GM13977 (cell line): ENCODE data around the gene MESP1.

ENCODE experiments used
- DNase-seq: peaks from one replicate; pipeline ENCODE4 v3.0.0; 2012; ENCODE audit warnings: low spot score
- CTCF ChIP-seq: IDR thresholded peaks from 2 replicates; pipeline ENCODE4 v1.5.1; 2012; ENCODE audit warnings: mild to moderate bottlenecking, control low read depth; ENCODE audit not compliant: insufficient read depth; ENCODE audit errors: extremely low read depth, missing control alignments
- in situ Hi-C: fragments of 300-500 bp; cut with MboI; formaldehyde crosslinking; loops from one replicate; pipeline ENCODE4 v1.12.0; 2022; ENCODE audit warnings: low sequenced_read_pairs, low pct_unique_long_range_greater_than_20kb, mixed read lengths, inconsistent platforms; ENCODE audit not compliant: unreplicated experiment

MESP1 gene

GRCh38 chr15:89758981-89759380 lies 7.9 kb upstream of the MESP1 start:
- in situ Hi-C loops: loop anchor here (10.0 kb wide), 1 partner anchor 316 kb away; no protein-coding TSS in a partner anchor
- TF ChIP-seq CTCF: no peak
- no peak for DNase-seq

- DNase-seq: no peak
- in situ Hi-C loops: loop anchor here (10.0 kb wide), 1 partner anchor 317 kb away; no protein-coding TSS in a partner anchor
- TF ChIP-seq CTCF: no peak
These were observed 7.2 kb upstream of the MESP1 start for GRCh38 chr15:89758283-89758682.

- no peak for TF ChIP-seq CTCF
- no peak for DNase-seq
- in situ Hi-C loops: loop anchor here (10.0 kb wide), 1 partner anchor 318 kb away; no protein-coding TSS in a partner anchor
These were observed 5.8 kb upstream of the MESP1 start for GRCh38 chr15:89756897-89757296.

GRCh38 chr15:89755701-89756100 lies 4.7 kb upstream of the MESP1 start:
- DNase-seq: no peak
- no peak for TF ChIP-seq CTCF
- in situ Hi-C loops: loop anchor here (10.0 kb wide), 1 partner anchor 319 kb away; no protein-coding TSS in a partner anchor

GRCh38 chr15:89754361-89755154 lies 3.5 kb upstream of the MESP1 start:
- TF ChIP-seq CTCF: no peak
- in situ Hi-C loops: loop anchor here (5.0 to 10.0 kb wide), 2 partner anchors 123 to 320 kb away; no protein-coding TSS in a partner anchor
- DNase-seq: no peak

- DNase-seq: no peak
- in situ Hi-C loops: loop anchor here (5.0 to 10.0 kb wide), 2 partner anchors 123 to 321 kb away; no protein-coding TSS in a partner anchor
- no peak for TF ChIP-seq CTCF
These were observed 2.8 kb upstream of the MESP1 start for GRCh38 chr15:89753855-89754254.
